Neural cell (in vitro differentiated cells): ENCODE data around the gene HUS1. TPM values are rescaled to one million over a fixed set of nuclear protein-coding genes. Genes with fewer than 3 reads are reported as not detected.

Source experiments
- H2AFZ ChIP-seq: fragments of 200-600, 300-800 bp; sonication (generic), shearing (Covaris generic); 2 replicates; pipeline ENCODE4 v1.6.0; 2014; ENCODE audit warnings: low read depth, mild to moderate bottlenecking, antibody characterized with exemption, low read length, moderate library complexity
- H3F3A ChIP-seq: fragments of 200-600 bp; shearing (Covaris generic); 2 replicates; pipeline ENCODE4 v1.6.1; 2016; ENCODE audit warnings: mild to moderate bottlenecking, moderate library complexity, mixed read lengths, antibody characterized with exemption, low read length; ENCODE audit not compliant: insufficient read depth, poor library complexity, severe bottlenecking
- H3K27ac ChIP-seq: fragments of 200-600, 300-800 bp; sonication (generic), shearing (Covaris generic); 2 replicates; pipeline ENCODE4 v1.5.1; 2014; ENCODE audit warnings: mild to moderate bottlenecking, low read length, moderate library complexity
- H3K27me3 ChIP-seq: fragments of 300-800, 200-600 bp; sonication (generic), shearing (Covaris generic); 2 replicates; pipeline ENCODE4 v1.6.0; 2014; ENCODE audit warnings: mild to moderate bottlenecking, low read depth, low read length, moderate library complexity; ENCODE audit not compliant: insufficient read depth
- H3K36me3 ChIP-seq: fragments of 300-800, 200-600 bp; sonication (generic), shearing (Covaris generic); 2 replicates; pipeline ENCODE4 v1.5.1; 2014; ENCODE audit warnings: mild to moderate bottlenecking, antibody characterized with exemption, low read length, moderate library complexity; ENCODE audit not compliant: insufficient read depth
- H3K4me2 ChIP-seq: fragments of 300-800, 200-600 bp; sonication (generic), shearing (Covaris generic); 2 replicates; pipeline ENCODE4 v1.6.0; 2014; ENCODE audit warnings: mild to moderate bottlenecking, low read length
- H3K4me3 ChIP-seq: fragments of 300-800, 200-600 bp; sonication (generic), shearing (Covaris generic); 2 replicates; pipeline ENCODE4 v1.5.1; 2014; ENCODE audit warnings: mild to moderate bottlenecking, low read length, moderate library complexity
- H3K79me2 ChIP-seq: fragments of 200-600 bp; shearing (Covaris generic); replicated peaks from 2 replicates; pipeline ENCODE4 v1.6.0; 2014; ENCODE audit warnings: mild to moderate bottlenecking, low read length, moderate library complexity; ENCODE audit not compliant: insufficient read depth
- H3K9ac ChIP-seq: fragments of 300-800, 200-600 bp; sonication (generic), shearing (Covaris generic); 2 replicates; pipeline ENCODE4 v1.6.1; 2016; ENCODE audit warnings: mild to moderate bottlenecking, low read length, mixed read lengths
- H3K9me2 ChIP-seq: fragments of 200-600 bp; shearing (Covaris generic); 2 replicates; pipeline ENCODE4 v1.6.1; 2016; ENCODE audit warnings: mild to moderate bottlenecking, low read length, mixed read lengths; ENCODE audit not compliant: insufficient read depth
- H3K9me3 ChIP-seq: fragments of 200-600, 300-800 bp; sonication (generic), shearing (Covaris generic); 2 replicates; pipeline ENCODE4 v1.6.1; 2016; ENCODE audit warnings: mild to moderate bottlenecking, mixed run types, low read length, moderate library complexity, mixed read lengths
- H4K20me1 ChIP-seq: fragments of 200-600 bp; shearing (Covaris generic); 2 replicates; pipeline ENCODE4 v1.6.1; 2016; ENCODE audit warnings: mild to moderate bottlenecking, mixed run types; ENCODE audit not compliant: insufficient read depth
- CTCF ChIP-seq: fragments of 450-650 bp; IDR thresholded peaks from 2 replicates; pipeline ENCODE4 v1.5.1; 2014; ENCODE audit warnings: antibody characterized with exemption, mild to moderate bottlenecking, moderate library complexity; ENCODE audit not compliant: poor library complexity, severe bottlenecking
- EP300 ChIP-seq: fragments of 450-650 bp; conservative IDR thresholded peaks from 2 replicates; pipeline ENCODE4 v1.6.1; 2014; ENCODE audit warnings: antibody characterized with exemption, mild to moderate bottlenecking, moderate library complexity; ENCODE audit not compliant: poor library complexity, severe bottlenecking
- EZH2 ChIP-seq: fragments of 200-600, 300-800 bp; shearing (Covaris generic), sonication (generic); IDR thresholded peaks from 2 replicates; pipeline ENCODE4 v1.6.1; 2014; ENCODE audit warnings: antibody characterized with exemption, low read length, borderline replicate concordance, mild to moderate bottlenecking; ENCODE audit not compliant: insufficient read depth, poor library complexity, severe bottlenecking
- MXI1 ChIP-seq: fragments of 450-650 bp; conservative IDR thresholded peaks from 2 replicates; pipeline ENCODE4 v1.6.1; 2014; ENCODE audit warnings: antibody characterized with exemption, mild to moderate bottlenecking; ENCODE audit not compliant: poor library complexity, severe bottlenecking
- POLR2AphosphoS5 ChIP-seq: IDR thresholded peaks from 2 replicates; pipeline ENCODE4 v1.6.1; 2012
- RAD21 ChIP-seq: fragments of 450-650 bp; conservative IDR thresholded peaks from 2 replicates; pipeline ENCODE4 v1.6.1; 2014; ENCODE audit warnings: antibody characterized with exemption, mild to moderate bottlenecking, moderate library complexity
- REST ChIP-seq: IDR thresholded peaks from 2 replicates; pipeline ENCODE4 v1.6.1; 2012; ENCODE audit warnings: borderline replicate concordance
- SMC3 ChIP-seq: fragments of 450-650 bp; conservative IDR thresholded peaks from 2 replicates; pipeline ENCODE4 v1.6.1; 2014; ENCODE audit warnings: antibody characterized with exemption, mild to moderate bottlenecking, moderate library complexity; ENCODE audit not compliant: poor library complexity
- TAF1 ChIP-seq: IDR thresholded peaks from 2 replicates; pipeline ENCODE4 v1.6.1; 2012; ENCODE audit warnings: low read depth
- polyA plus RNA-seq: library from polyadenylated mRNA; depleted of rRNA; stranded (reverse); fragments of >200 nt; gene quantifications from 2 replicates; pipeline ENCODE4 v1.2.3, GENCODE V29; 2014

The HUS1 gene
- polyA plus RNA-seq, 1 donor from 2014 or later: 17.4 TPM

- no peak for TF ChIP-seq CTCF
Observed at GRCh38 chr7:47951374-47951773, 28.0 kb downstream of the HUS1 start (continued).

GRCh38 chr7:47950714-47951113, 28.7 kb downstream of the HUS1 start:
- H2AFZ ChIP-seq: no peak overlapping the region
- TF ChIP-seq POLR2AphosphoS5: no peak
- H3K27me3 ChIP-seq: no peaks in the 10 kb centered on the region
- no peaks in the 10 kb centered on the region for H3F3A ChIP-seq
- no peak overlapping the region for H3K27ac ChIP-seq
- H3K79me2 ChIP-seq: no peaks in the 10 kb centered on the region
- no peaks in the 10 kb centered on the region for H4K20me1 ChIP-seq
- H3K4me3 ChIP-seq: no peak overlapping the region
- H3K9ac ChIP-seq: no peak overlapping the region
- peaks cover 8% of the 10 kb centered on the region for H3K36me3 ChIP-seq
- H3K4me2 ChIP-seq: no peak overlapping the region
- H3K9me2 ChIP-seq: no peaks in the 10 kb centered on the region
- H3K9me3 ChIP-seq: no peaks in the 10 kb centered on the region

GRCh38 chr7:47949703-47950102, 29.7 kb downstream of the HUS1 start:
- Histone ChIP-seq H3K27ac (no peak overlapping the region), H3K27me3 (no peaks in the 10 kb centered on the region), H3K4me3 (no peak overlapping the region), H3K9me3 (no peaks in the 10 kb centered on the region), H3F3A (no peaks in the 10 kb centered on the region), H3K79me2 (no peaks in the 10 kb centered on the region), H2AFZ (no peak overlapping the region), H4K20me1 (no peaks in the 10 kb centered on the region), H3K4me2 (no peak overlapping the region), H3K9ac (no peak overlapping the region), H3K9me2 (no peaks in the 10 kb centered on the region), H3K36me3 (peaks cover 8% of the 10 kb centered on the region)
- TF ChIP-seq EZH2 (no peak), MXI1 (no peak), RAD21 (no peak), CTCF (no peak), SMC3 (no peak), EP300 (no peak), POLR2AphosphoS5 (no peak), REST (no peak), TAF1 (no peak)
